Hematopoietic multipotent progenitor cell treated with erythropoietin and hydrocortisone succinate and interleukin-3 and kit ligand, for 6 days (in vitro differentiated cells): ENCODE data around the gene AMOTL2.

Experiments used
- DNase-seq: peaks from one replicate; pipeline ENCODE4 v3.0.0-alpha.2; 2015

Gene AMOTL2

GRCh38 chr3:134330883-134331810, 43.1 kb downstream of the AMOTL2 start:
- DNase-seq: no peak

GRCh38 chr3:134328846-134329245, 45.4 kb downstream of the AMOTL2 start:
- no peak for DNase-seq

- no peak for DNase-seq
These were observed 46.1 kb downstream of the AMOTL2 start for GRCh38 chr3:134328147-134328591.

GRCh38 chr3:134327594-134327975, 46.7 kb downstream of the AMOTL2 start:
- no peak for DNase-seq

GRCh38 chr3:134326760-134327593, 47.3 kb downstream of the AMOTL2 start:
- no peak for DNase-seq

- DNase-seq: no peak
These were observed 48.1 kb downstream of the AMOTL2 start for GRCh38 chr3:134326126-134326525.

- DNase-seq: no peak
These were observed 48.5 kb downstream of the AMOTL2 start for GRCh38 chr3:134325706-134326105.

GRCh38 chr3:134325061-134325705, 49.1 kb downstream of the AMOTL2 start:
- no peak for DNase-seq

GRCh38 chr3:134323966-134324962, 50.0 kb downstream of the AMOTL2 start:
- DNase-seq: no peak

GRCh38 chr3:134322286-134322685, 52.0 kb downstream of the AMOTL2 start:
- no peak for DNase-seq

GRCh38 chr3:134320749-134321148, 53.5 kb downstream of the AMOTL2 start:
- no peak for DNase-seq

- DNase-seq: no peak
These were observed 54.3 kb downstream of the AMOTL2 start for GRCh38 chr3:134319931-134320330.

GRCh38 chr3:134318166-134318565, 56.1 kb downstream of the AMOTL2 start:
- DNase-seq: no peak

- DNase-seq: no peak
These were observed 56.9 kb downstream of the AMOTL2 start for GRCh38 chr3:134317106-134317947.

- no peak for DNase-seq
These were observed 58.8 kb downstream of the AMOTL2 start for GRCh38 chr3:134315286-134316106.

- DNase-seq: no peak
These were observed 59.5 kb downstream of the AMOTL2 start for GRCh38 chr3:134314588-134315285.

GRCh38 chr3:134313847-134314587, 60.2 kb downstream of the AMOTL2 start:
- no peak for DNase-seq
